NCI-H345 treated with DMSO at 0.1 percent for 48 hours (cell line): ENCODE data around the gene MTFMT.
A peak's percentile ranks its signal among the peaks of the same experiment; 100 is the strongest.
"Not testable (repeated sequence)": the region's sequence is repeated elsewhere in the genome, so short reads cannot be mapped to it uniquely, and the experiment has no call there.

Source experiments
- DNase-seq: peaks from one replicate; lab custom pipeline; 2025; ENCODE audit not compliant: unreplicated experiment; lab: John Stamatoyannopoulos, UW

The MTFMT gene

GRCh38 chr15:65028921-65029735, at the start of gene MTFMT:
Gene MTFMT (minus strand): TSS chr15:65029639. CDS start chr15:65029613, 26 bp downstream.
- DNase-seq, result peak; percentile 33

GRCh38 chr15:65077981-65078352, 48.5 kb upstream of the MTFMT start:
- DNase-seq, result no peak

- no peak for DNase-seq
Measured at GRCh38 chr15:65077291-65077980, 48.0 kb upstream of the MTFMT start.

- no peak for DNase-seq
Measured at GRCh38 chr15:65076486-65077290, 47.2 kb upstream of the MTFMT start, which contains the start of gene KBTBD13. Gene KBTBD13 (plus strand): TSS chr15:65076746. CDS start chr15:65076816, 70 bp downstream.

- not testable (repeated sequence) for DNase-seq
Measured at GRCh38 chr15:65075607-65076395, 46.4 kb upstream of the MTFMT start.

- DNase-seq, result not testable (repeated sequence)
Measured at GRCh38 chr15:65074946-65075345, 45.5 kb upstream of the MTFMT start.

GRCh38 chr15:65072617-65073016, 43.2 kb upstream of the MTFMT start:
- DNase-seq, result no peak

GRCh38 chr15:65072027-65072426, 42.6 kb upstream of the MTFMT start:
- DNase-seq, result no peak

GRCh38 chr15:65071381-65071811, 42.0 kb upstream of the MTFMT start:
- no peak for DNase-seq

GRCh38 chr15:65069779-65070546, 40.5 kb upstream of the MTFMT start:
- no peak for DNase-seq

GRCh38 chr15:65069179-65069578, 39.7 kb upstream of the MTFMT start:
- DNase-seq, result no peak

- DNase-seq, result no peak
Measured at GRCh38 chr15:65068403-65068788, 39.0 kb upstream of the MTFMT start.

GRCh38 chr15:65067645-65068402, 38.4 kb upstream of the MTFMT start, which contains the start of gene RASL12:
Gene RASL12 (minus strand): TSS chr15:65067991. CDS start chr15:65067835, 156 bp downstream.
- no peak for DNase-seq

GRCh38 chr15:65067317-65067644, 37.8 kb upstream of the MTFMT start:
- no peak for DNase-seq

GRCh38 chr15:65066635-65067316, 37.3 kb upstream of the MTFMT start:
- no peak for DNase-seq

GRCh38 chr15:65066001-65066634, 36.7 kb upstream of the MTFMT start:
- DNase-seq, result no peak

- no peak for DNase-seq
Measured at GRCh38 chr15:65062726-65063125, 33.3 kb upstream of the MTFMT start.

GRCh38 chr15:65062061-65062460, 32.6 kb upstream of the MTFMT start:
- no peak for DNase-seq
